H1 (cell line): ENCODE data around the gene CTTNBP2. TPM values are rescaled to one million over a fixed set of nuclear protein-coding genes. Genes with fewer than 3 reads are reported as not detected.

Experiments used
- CTCF ChIA-PET: fragments of 300-600 bp; sonication (Branson Sonifier 250); formaldehyde crosslinking; loops from one replicate; lab custom pipeline; 2021; ENCODE audit not compliant: partially characterized antibody; lab: Charles Lee
- POLR2A ChIA-PET: fragments of 300-600 bp; sonication (Branson Sonifier 250); formaldehyde crosslinking; loops from one replicate; lab custom pipeline; 2021; ENCODE audit warnings: inconsistent platforms; ENCODE audit not compliant: partially characterized antibody; lab: Charles Lee
- DNase-seq, 2 experiments: peaks; one replicate each; pipeline versions ENCODE4 v3.0.0 to v3.0.0-alpha.2; 2010 to 2022; ENCODE audit warnings: low spot score in 2 of 2, low read depth in 1 of 2, mixed read lengths in 1 of 2
- FAIRE-seq: peaks from 2 replicates; lab custom pipeline; 2011; peaks lifted over from hg19 to GRCh38; lab: Jason Lieb, UNC
- H2AFZ ChIP-seq: 2 replicates; pipeline ENCODE4 v1.8.1; 2012; ENCODE audit warnings: low read length, inconsistent platforms
- H2AK5ac ChIP-seq: 2 replicates; pipeline ENCODE4 v1.6.1; 2013; ENCODE audit warnings: low read depth, low read length
- H2BK120ac ChIP-seq: replicated peaks from 2 replicates; pipeline ENCODE3; 2013; ENCODE audit warnings: low read depth, low read length, inconsistent platforms
- H2BK12ac ChIP-seq: 2 replicates; pipeline ENCODE4 v1.6.1; 2013; ENCODE audit warnings: low read depth, low read length
- H2BK15ac ChIP-seq: 2 replicates; pipeline ENCODE4 v1.6.1; 2013; ENCODE audit warnings: low read length
- H2BK20ac ChIP-seq: 2 replicates; pipeline ENCODE4 v1.6.1; 2013; ENCODE audit warnings: low read length
- H2BK5ac ChIP-seq: 2 replicates; pipeline ENCODE4 v1.6.1; 2013; ENCODE audit warnings: low read depth, low read length
- H3K14ac ChIP-seq: 2 replicates; pipeline ENCODE4 v1.6.1; 2013; ENCODE audit warnings: inconsistent platforms; ENCODE audit not compliant: insufficient read length
- H3K18ac ChIP-seq: 2 replicates; pipeline ENCODE4 v1.6.1; 2013; ENCODE audit warnings: low read length; ENCODE audit errors: extremely low read depth
- H3K23ac ChIP-seq: 2 replicates; pipeline ENCODE4 v1.6.1; 2013; ENCODE audit warnings: inconsistent platforms; ENCODE audit not compliant: insufficient read length
- H3K23me2 ChIP-seq: 2 replicates; pipeline ENCODE4 v1.6.1; 2013; ENCODE audit warnings: low read depth, low read length
- H3K27ac ChIP-seq: 2 replicates; pipeline ENCODE4 v1.6.1; 2011; ENCODE audit warnings: low read depth, low read length, inconsistent platforms
- H3K27me3 ChIP-seq, 4 experiments: replicated peaks in 1 of 4; 1 replicate in 1 of 4; 2 replicates in 3 of 4; pipeline versions ENCODE4 v1.6.1 to v1.8.1; 2011 to 2013; ENCODE audit warnings: low read length in 3 of 4, mild to moderate bottlenecking in 3 of 4, inconsistent platforms in 2 of 4, mixed read lengths in 2 of 4, moderate library complexity in 1 of 4; ENCODE audit not compliant: control insufficient read depth in 3 of 4, insufficient read depth in 3 of 4; ENCODE audit errors: extremely low read depth in 1 of 4
- H3K36me3 ChIP-seq, 4 experiments: 2 replicates each; pipeline versions ENCODE4 v1.6.1 to v1.8.1; 2011 to 2013; ENCODE audit warnings: mild to moderate bottlenecking in 4 of 4, low read length in 3 of 4, moderate library complexity in 2 of 4, control low read depth in 1 of 4, inconsistent platforms in 1 of 4; ENCODE audit not compliant: insufficient read depth in 4 of 4, control insufficient read depth in 2 of 4
- H3K4ac ChIP-seq: replicated peaks from 2 replicates; pipeline ENCODE3; 2013; ENCODE audit warnings: low read length, low read depth, mixed read lengths, inconsistent platforms; ENCODE audit not compliant: insufficient read length
- H3K4me1 ChIP-seq, 4 experiments: replicated peaks in 1 of 4; 1 replicate in 1 of 4; 2 replicates in 3 of 4; pipeline versions ENCODE4 v1.6.1 to v1.8.1; 2011 to 2013; ENCODE audit warnings: low read length in 3 of 4, inconsistent platforms in 2 of 4, mixed read lengths in 1 of 4; ENCODE audit not compliant: insufficient read depth in 4 of 4, control insufficient read depth in 3 of 4
- H3K4me2 ChIP-seq, 2 experiments: 2 replicates each; pipeline versions ENCODE4 v1.6.1 to v1.8.1; 2011 to 2013; ENCODE audit warnings: low read depth in 2 of 2, low read length in 2 of 2, control low read depth in 1 of 2, inconsistent platforms in 1 of 2, mild to moderate bottlenecking in 1 of 2; ENCODE audit not compliant: insufficient read depth in 1 of 2
- H3K4me3 ChIP-seq, 4 experiments: fragments of 200-600, 300-600 bp in 1 of 4; sonication (generic), shearing (Covaris generic), sonication (Bioruptor Twin) in 1 of 4; 2 replicates each; pipeline versions ENCODE4 v1.5.1 to v1.8.1; 2011 to 2016; ENCODE audit warnings: low read length in 4 of 4, low read depth in 3 of 4, control low read depth in 2 of 4, inconsistent platforms in 2 of 4, mild to moderate bottlenecking in 2 of 4, mixed read lengths in 1 of 4, moderate library complexity in 1 of 4; ENCODE audit not compliant: insufficient read depth in 2 of 4; ENCODE audit errors: extremely low read depth in 1 of 4
- H3K56ac ChIP-seq: replicated peaks from 2 replicates; pipeline ENCODE3; 2013; ENCODE audit warnings: low read depth, mild to moderate bottlenecking, mixed read lengths, low read length, inconsistent platforms; ENCODE audit not compliant: insufficient read length
- H3K79me1 ChIP-seq: 2 replicates; pipeline ENCODE4 v1.6.1; 2013; ENCODE audit warnings: low read depth, low read length, control low read depth
- H3K79me2 ChIP-seq, 2 experiments: 2 replicates each; pipeline versions ENCODE4 v1.6.1 to v1.8.1; 2012 to 2013; ENCODE audit warnings: low read length in 2 of 2, mild to moderate bottlenecking in 2 of 2, inconsistent platforms in 1 of 2; ENCODE audit not compliant: insufficient read depth in 2 of 2, control insufficient read depth in 1 of 2
- H3K9ac ChIP-seq, 4 experiments: replicated peaks in 1 of 4; 1 replicate in 1 of 4; 2 replicates in 3 of 4; pipeline versions ENCODE4 v1.6.1 to v1.8.1; 2011 to 2013; ENCODE audit warnings: low read depth in 3 of 4, low read length in 3 of 4, control low read depth in 2 of 4, mild to moderate bottlenecking in 2 of 4, moderate library complexity in 2 of 4, inconsistent platforms in 1 of 4; ENCODE audit errors: extremely low read depth in 1 of 4
- H3K9me3 ChIP-seq, 2 experiments: 2 replicates each; pipeline versions ENCODE4 v1.6.1 to v1.8.1; 2012 to 2013; ENCODE audit warnings: mild to moderate bottlenecking in 2 of 2, moderate library complexity in 2 of 2, control low read depth in 1 of 2, inconsistent platforms in 1 of 2, low read depth in 1 of 2, low read length in 1 of 2, mixed read lengths in 1 of 2; ENCODE audit not compliant: insufficient read depth in 2 of 2
- H4K20me1 ChIP-seq, 2 experiments: replicated peaks in 1 of 2; 2 replicates each; pipeline versions ENCODE3 to v1.8.1; 2011 to 2013; ENCODE audit warnings: inconsistent platforms in 2 of 2, low read length in 2 of 2, mild to moderate bottlenecking in 1 of 2; ENCODE audit not compliant: insufficient read depth in 2 of 2, control insufficient read depth in 1 of 2
- H4K5ac ChIP-seq: 2 replicates; pipeline ENCODE4 v1.6.1; 2013; ENCODE audit warnings: low read length, low read depth, mixed read lengths, inconsistent platforms; ENCODE audit not compliant: insufficient read length
- H4K8ac ChIP-seq: 2 replicates; pipeline ENCODE4 v1.8.0; 2013; ENCODE audit warnings: mild to moderate bottlenecking, moderate library complexity, low read length, inconsistent platforms; ENCODE audit not compliant: insufficient read depth; ENCODE audit errors: extremely low read depth
- H4K91ac ChIP-seq: replicated peaks from 2 replicates; pipeline ENCODE3; 2013; ENCODE audit warnings: low read length, mixed read lengths, inconsistent platforms; ENCODE audit not compliant: insufficient read length
- ASH2L ChIP-seq: fragments of 200-600, 300-600 bp; sonication (generic); IDR thresholded peaks from one replicate; pipeline ENCODE4 v1.7.1; 2017; ENCODE audit warnings: low read length
- BACH1 ChIP-seq: IDR thresholded peaks from 2 replicates; pipeline ENCODE4 v1.6.1; 2012; ENCODE audit warnings: low read length, improper control_type of control experiment
- BCL11A ChIP-seq, 2 experiments: IDR thresholded peaks; one replicate each; pipeline ENCODE4 v1.6.1; 2011; ENCODE audit warnings: low read depth in 2 of 2, low read length in 2 of 2, mild to moderate bottlenecking in 2 of 2
- CHD1 ChIP-seq: IDR thresholded peaks from 2 replicates; pipeline ENCODE4 v1.6.1; 2012; ENCODE audit warnings: low read depth, low read length, improper control_type of control experiment
- FOSL1 ChIP-seq: IDR thresholded peaks from 2 replicates; pipeline ENCODE4 v1.6.1; 2011; ENCODE audit warnings: mild to moderate bottlenecking, low read depth, low read length, moderate library complexity; ENCODE audit not compliant: insufficient read depth
- NRF1 ChIP-seq: IDR thresholded peaks from 2 replicates; pipeline ENCODE4 v1.6.1; 2011; ENCODE audit warnings: mild to moderate bottlenecking, low read depth, low read length, improper control_type of control experiment
- RFX5 ChIP-seq: IDR thresholded peaks from 2 replicates; pipeline ENCODE4 v1.6.1; 2011; ENCODE audit warnings: low read depth, low read length, improper control_type of control experiment, borderline replicate concordance
- SAP30 ChIP-seq: fragments of 300-600 bp; sonication (generic); IDR thresholded peaks from 2 replicates; pipeline ENCODE4 v1.7.1; 2012; ENCODE audit warnings: low read length, moderate library complexity, mild to moderate bottlenecking, inconsistent platforms; ENCODE audit not compliant: insufficient read depth, insufficient replicate concordance
- SIN3A ChIP-seq, 2 experiments: IDR thresholded peaks in 1 of 2; conservative IDR thresholded peaks in 1 of 2; 2 replicates each; pipeline ENCODE4 v1.6.1; 2011 to 2012; ENCODE audit warnings: low read length in 2 of 2, improper control_type of control experiment in 1 of 2, low read depth in 1 of 2, mild to moderate bottlenecking in 1 of 2
- SP1 ChIP-seq: IDR thresholded peaks from 2 replicates; pipeline ENCODE4 v1.6.1; 2011; ENCODE audit warnings: low read depth, low read length
- TEAD4 ChIP-seq: IDR thresholded peaks from 2 replicates; pipeline ENCODE4 v1.6.1; 2012; ENCODE audit warnings: low read depth, low read length, inconsistent platforms, mixed read lengths
- ZNF274 ChIP-seq: IDR thresholded peaks from 2 replicates; pipeline ENCODE4 v1.7.0; 2012; ENCODE audit warnings: low read length, borderline replicate concordance; ENCODE audit errors: extremely low read depth
- WGBS, 2 experiments: shearing (Covaris generic) in 1 of 2; methylation state at CpG; one replicate each; pipeline versions ENCODE4 v1.1.6 to v1.1.7; 2013 to 2015; ENCODE audit warnings: low lambda C conversion rate in 2 of 2, mixed read lengths in 2 of 2, inconsistent platforms in 1 of 2, low coverage in 1 of 2, missing lambda C conversion rate in 1 of 2; ENCODE audit not compliant: insufficient replicate concordance in 2 of 2, insufficient coverage in 1 of 2, insufficient read length in 1 of 2; ENCODE audit errors: extremely low coverage in 1 of 2, missing lambda C conversion rate in 1 of 2; 5-methylcytosine and 5-hydroxymethylcytosine counted together
- polyA plus RNA-seq, 7 experiments: library from polyadenylated mRNA; depleted of rRNA in 3 of 7; stranded (reverse) in 5 of 7; unstranded in 2 of 7; fragments of >200 nt in 5 of 7; fragments of 200-250 nt in 2 of 7; gene quantifications; 1 replicate in 5 of 7; 2 replicates in 1 of 7; 4 replicates in 1 of 7; pipeline versions ENCODE4 v1.2.1 to v1.2.3, GENCODE V29; 2011 to 2013; ENCODE audit warnings: missing spikeins in 2 of 7, mixed read lengths in 2 of 7
- total RNA-seq: library from RNA; stranded (reverse); fragmentation: NEBNext Ultra II Directional; extraction: Animal tissue kit (Norgen Biotek cat#: 25700); gene quantifications from 2 replicates; pipeline ENCODE4 v1.2.1, GENCODE V29; 2021

The CTTNBP2 gene
- total and polyA plus RNA-seq, 2 of the 8 experiments (the other 6 are each of a cell fraction or from before 2014, with no cell fraction given), result 15.3 to 35.1 TPM

DNA sequence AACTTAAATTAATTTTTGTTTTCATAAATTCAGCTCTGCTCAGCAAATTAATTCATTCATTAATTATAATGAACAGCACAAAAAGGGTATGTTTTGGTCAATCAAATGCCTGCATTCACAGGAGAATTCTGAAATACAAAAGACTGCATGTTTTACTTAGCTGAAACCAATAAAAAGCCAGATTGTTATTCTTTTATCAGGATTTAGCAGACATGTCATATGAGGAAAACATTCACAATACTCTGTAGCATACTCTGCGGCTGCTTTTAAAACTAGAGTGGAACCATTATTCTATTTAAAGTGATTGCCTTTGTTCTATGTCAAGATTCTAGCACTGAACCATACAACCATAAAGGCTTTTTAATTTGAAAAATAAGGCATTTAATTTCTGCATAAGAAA is 19.1 kb downstream of the CTTNBP2 start:
- Histone ChIP-seq H3K23me2 (no peaks in the 10 kb centered on the region; the same call in 1 of the 2 replicates), H3K79me1 (no peaks in the 10 kb centered on the region), H4K91ac (no peak overlapping the region), H3K79me2 (peaks cover 0 to 34% of the 10 kb centered on the region in 2 experiments; a peak in 2 of 4 replicates), H3K27me3 (no peaks in the 10 kb centered on the region), H2BK5ac (no peak overlapping the region), H3K14ac (no peak overlapping the region), H3K4me3 (no peak overlapping the region), H3K9me3 (no peaks in the 10 kb centered on the region), H3K27ac (no peak overlapping the region), H2BK20ac (no peak overlapping the region), H3K18ac (no peak overlapping the region), H2BK120ac (no peak overlapping the region), H4K8ac (no peak overlapping the region), H2AK5ac (no peak overlapping the region), H2AFZ (no peak overlapping the region), H3K23ac (no peak overlapping the region), H3K9ac (no peak overlapping the region), H3K36me3 (peaks cover 0 to 15% (median 3%) of the 10 kb centered on the region in 4 experiments; a peak in 3 of 8 replicates), H4K20me1 (peaks cover 0 to 1% of the 10 kb centered on the region in 2 experiments), H2BK12ac (no peak overlapping the region), H2BK15ac (no peak overlapping the region), H4K5ac (no peak overlapping the region), H3K4me2 (no peak overlapping the region), H3K4ac (no peak overlapping the region), H3K4me1 (peaks cover 0 to 4% (median 0%) of the 10 kb centered on the region in 4 experiments; a peak in 1 of 7 replicates), H3K56ac (no peak overlapping the region)
- CTCF ChIA-PET, result interaction anchor here (0.9 to 1.9 kb wide), 4 partner anchors 11 to 65 kb away, joined by 3 to 7 read pairs (median 4); no protein-coding TSS in a partner anchor
- FAIRE-seq (no peak), DNase-seq (no peak)
- WGBS, 2 experiments, result 100% methylated on average over 1 of the region's 1 CpG; no CpG with 5 or more reads in 1 of the 2 experiments
- POLR2A ChIA-PET, result no interaction called here
- TF ChIP-seq BACH1 (no peak), ZNF274 (no peak), SP1 (no peak), SIN3A (conservative IDR thresholded peaks at IDR 0.05 in 1 of 2, IDR thresholded peaks at IDR 0.05 in 1 of 2; ENCODE audit: low read depth in 1 of 2, low read length in 2 of 2) (no peak), FOSL1 (no peak), CHD1 (no peak), NRF1 (no peak), SAP30 (no peak), BCL11A (IDR thresholded peaks at IDR 0.05; ENCODE audit: low read depth in 2 of 2, low read length in 2 of 2) (no peak), ASH2L (no peak), TEAD4 (no peak), RFX5 (no peak)
